ENCODE data around the gene AGTPBP1.

- TF ChIP-seq, protein P1, sequence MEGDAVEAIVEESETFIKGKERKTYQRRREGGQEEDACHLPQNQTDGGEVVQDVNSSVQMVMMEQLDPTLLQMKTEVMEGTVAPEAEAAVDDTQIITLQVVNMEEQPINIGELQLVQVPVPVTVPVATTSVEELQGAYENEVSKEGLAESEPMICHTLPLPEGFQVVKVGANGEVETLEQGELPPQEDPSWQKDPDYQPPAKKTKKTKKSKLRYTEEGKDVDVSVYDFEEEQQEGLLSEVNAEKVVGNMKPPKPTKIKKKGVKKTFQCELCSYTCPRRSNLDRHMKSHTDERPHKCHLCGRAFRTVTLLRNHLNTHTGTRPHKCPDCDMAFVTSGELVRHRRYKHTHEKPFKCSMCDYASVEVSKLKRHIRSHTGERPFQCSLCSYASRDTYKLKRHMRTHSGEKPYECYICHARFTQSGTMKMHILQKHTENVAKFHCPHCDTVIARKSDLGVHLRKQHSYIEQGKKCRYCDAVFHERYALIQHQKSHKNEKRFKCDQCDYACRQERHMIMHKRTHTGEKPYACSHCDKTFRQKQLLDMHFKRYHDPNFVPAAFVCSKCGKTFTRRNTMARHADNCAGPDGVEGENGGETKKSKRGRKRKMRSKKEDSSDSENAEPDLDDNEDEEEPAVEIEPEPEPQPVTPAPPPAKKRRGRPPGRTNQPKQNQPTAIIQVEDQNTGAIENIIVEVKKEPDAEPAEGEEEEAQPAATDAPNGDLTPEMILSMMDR (conservative IDR thresholded peaks at IDR 0.05; ENCODE audit: low read length): no peak
- TF ChIP-seq EZH2phosphoT487 (IDR thresholded peaks at IDR 0.05; ENCODE audit: borderline replicate concordance, low read depth, low read length): no peak
Observed at GRCh38 chr9:85700330-85700729, 41.4 kb downstream of the AGTPBP1 start.
